MM.1S (cell line): ENCODE measurements around the gene RBFOX2.

Source experiments
- EZH2phosphoT487 ChIP-seq: fragments of 300-600 bp; sonication (generic); IDR thresholded peaks from 2 replicates; pipeline ENCODE4 v1.6.1; 2018; ENCODE audit warnings: antibody characterized with exemption, low read length
- TF ChIP-seq, protein P1 (sequence below): fragments of 300-600 bp; sonication (generic); IDR thresholded peaks from 2 replicates; pipeline ENCODE4 v1.5.1; 2016; ENCODE audit warnings: antibody characterized with exemption, low read length, mixed read lengths

DNA sequence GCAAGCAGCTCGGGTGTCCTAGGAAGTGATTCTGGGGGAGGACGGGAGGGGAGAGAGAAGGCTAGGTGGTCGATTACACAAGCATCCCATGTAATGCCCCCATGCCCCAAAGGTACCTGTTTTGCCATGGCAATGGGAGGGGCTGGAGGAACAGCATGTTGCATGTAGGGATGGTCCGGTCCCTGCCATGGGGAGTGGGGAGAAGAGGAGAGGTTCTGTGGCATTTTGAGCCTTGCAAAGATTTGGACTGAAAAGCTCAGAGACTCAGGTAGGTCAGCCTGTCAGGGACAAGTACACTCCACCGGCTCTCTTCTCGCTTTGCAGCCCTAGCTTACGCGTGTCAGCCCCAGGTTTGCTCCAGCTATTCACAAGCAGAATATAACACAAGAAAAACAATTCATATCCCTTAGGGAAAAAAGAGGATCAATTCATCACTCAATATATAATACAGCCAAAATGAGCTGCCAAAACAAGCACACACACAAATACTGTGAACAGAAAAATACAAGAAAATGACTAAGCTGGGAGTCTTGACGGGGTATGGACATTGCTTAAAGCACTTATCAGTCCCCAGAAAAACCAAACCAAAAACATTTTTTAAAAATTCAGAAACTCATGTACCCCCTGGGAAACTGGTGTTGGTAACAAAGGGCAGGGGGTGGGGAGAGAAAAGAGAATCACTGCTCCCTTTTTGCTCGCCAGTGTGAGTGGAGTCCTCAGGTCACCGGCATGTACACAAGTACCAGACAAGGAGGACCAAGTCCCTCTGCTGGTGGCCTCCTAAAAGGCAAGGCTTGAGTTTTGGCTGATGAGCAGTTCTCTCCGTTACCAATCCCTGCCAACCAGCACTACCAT is 289.3 kb downstream of the RBFOX2 start:
- no peak for TF ChIP-seq EZH2phosphoT487
- TF ChIP-seq, protein P1, sequence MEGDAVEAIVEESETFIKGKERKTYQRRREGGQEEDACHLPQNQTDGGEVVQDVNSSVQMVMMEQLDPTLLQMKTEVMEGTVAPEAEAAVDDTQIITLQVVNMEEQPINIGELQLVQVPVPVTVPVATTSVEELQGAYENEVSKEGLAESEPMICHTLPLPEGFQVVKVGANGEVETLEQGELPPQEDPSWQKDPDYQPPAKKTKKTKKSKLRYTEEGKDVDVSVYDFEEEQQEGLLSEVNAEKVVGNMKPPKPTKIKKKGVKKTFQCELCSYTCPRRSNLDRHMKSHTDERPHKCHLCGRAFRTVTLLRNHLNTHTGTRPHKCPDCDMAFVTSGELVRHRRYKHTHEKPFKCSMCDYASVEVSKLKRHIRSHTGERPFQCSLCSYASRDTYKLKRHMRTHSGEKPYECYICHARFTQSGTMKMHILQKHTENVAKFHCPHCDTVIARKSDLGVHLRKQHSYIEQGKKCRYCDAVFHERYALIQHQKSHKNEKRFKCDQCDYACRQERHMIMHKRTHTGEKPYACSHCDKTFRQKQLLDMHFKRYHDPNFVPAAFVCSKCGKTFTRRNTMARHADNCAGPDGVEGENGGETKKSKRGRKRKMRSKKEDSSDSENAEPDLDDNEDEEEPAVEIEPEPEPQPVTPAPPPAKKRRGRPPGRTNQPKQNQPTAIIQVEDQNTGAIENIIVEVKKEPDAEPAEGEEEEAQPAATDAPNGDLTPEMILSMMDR: no peak
